ENCODE measurements around the gene EXTL1. TPM values are rescaled to one million over a fixed set of nuclear protein-coding genes. Genes with fewer than 3 reads are reported as not detected.
"Not testable (repeated sequence)": the region's sequence is repeated elsewhere in the genome, so short reads cannot be mapped to it uniquely, and the experiment has no call there.

The EXTL1 gene
- total RNA-seq, 1 donor from 2014 or later: 0.49 TPM

GRCh38 chr1:25979210-25979609 lies 42.4 kb upstream of the EXTL1 start:
- no peaks in the 10 kb centered on the region for H3K27me3 ChIP-seq
- peaks cover 89% of the 10 kb centered on the region for H3K36me3 ChIP-seq
- H3K4me1 ChIP-seq: no peaks in the 10 kb centered on the region
- intact Hi-C loops (cut with DNase I): no loop called here
- no peak overlapping the region for H3K4me3 ChIP-seq
- H3K9me3 ChIP-seq: no peaks in the 10 kb centered on the region
- TF ChIP-seq CTCF (IDR thresholded peaks at IDR 0.05): no peak
- DNase-seq: no peak
- no peak overlapping the region for H3K27ac ChIP-seq
- no peak for ATAC-seq

GRCh38 chr1:25985171-25985570 lies 36.4 kb upstream of the EXTL1 start:
- peaks cover 6% of the 10 kb centered on the region for H3K4me1 ChIP-seq

GRCh38 chr1:25985670-25986069 lies 35.9 kb upstream of the EXTL1 start:
- Histone ChIP-seq H3K9me3 (no peaks in the 10 kb centered on the region), H3K4me1 (peaks cover 7% of the 10 kb centered on the region), H3K27me3 (no peaks in the 10 kb centered on the region), H3K4me3 (no peak overlapping the region), H3K27ac (no peak overlapping the region), H3K36me3 (peaks cover 63% of the 10 kb centered on the region)
- ATAC-seq (no peak), DNase-seq (no peak)
- no peak for TF ChIP-seq CTCF (IDR thresholded peaks at IDR 0.05)
- intact Hi-C loops (cut with DNase I): no loop called here

More at GRCh38 chr1:25985171-25985570, 36.4 kb upstream of the EXTL1 start:
- H3K36me3 ChIP-seq: peaks cover 67% of the 10 kb centered on the region
- no peak for TF ChIP-seq CTCF (IDR thresholded peaks at IDR 0.05)
- ATAC-seq (no peak), DNase-seq (no peak)
- no peaks in the 10 kb centered on the region for H3K27me3 ChIP-seq
- no peaks in the 10 kb centered on the region for H3K9me3 ChIP-seq
- intact Hi-C loops (cut with DNase I): no loop called here
- H3K27ac ChIP-seq: no peak overlapping the region
- H3K4me3 ChIP-seq: no peak overlapping the region

- DNase-seq; intact Hi-C loops (cut with DNase I); H3K4me3 ChIP-seq; H3K27ac ChIP-seq; ATAC-seq; H3K27me3 ChIP-seq; H3K9me3 ChIP-seq; H3K4me1 ChIP-seq: not testable (repeated sequence)
- H3K36me3 ChIP-seq: peaks cover 54% of the 10 kb centered on the region
Measured at GRCh38 chr1:25986773-25987172, 34.8 kb upstream of the EXTL1 start.

- intact Hi-C loops (cut with DNase I): no loop called here
- ATAC-seq (no peak), DNase-seq (no peak)
- H3K9me3 ChIP-seq: no peaks in the 10 kb centered on the region
- H3K27me3 ChIP-seq: no peaks in the 10 kb centered on the region
- TF ChIP-seq CTCF (IDR thresholded peaks at IDR 0.05): no peak
- H3K27ac ChIP-seq: no peak overlapping the region
- H3K4me1 ChIP-seq: peaks cover 13% of the 10 kb centered on the region
- no peak overlapping the region for H3K4me3 ChIP-seq
- H3K36me3 ChIP-seq: peaks cover 42% of the 10 kb centered on the region
Measured at GRCh38 chr1:25987951-25988350, 33.6 kb upstream of the EXTL1 start.

GRCh38 chr1:25989440-25990234 lies 31.9 kb upstream of the EXTL1 start:
- intact Hi-C loops (cut with DNase I): no loop called here
- no peaks in the 10 kb centered on the region for H3K9me3 ChIP-seq
- H3K36me3 ChIP-seq: peaks cover 28% of the 10 kb centered on the region
- ATAC-seq (peak; percentile 70), DNase-seq (no peak)
- H3K27ac ChIP-seq: no peak overlapping the region
- H3K4me1 ChIP-seq: peaks cover 13% of the 10 kb centered on the region
- TF ChIP-seq CTCF (IDR thresholded peaks at IDR 0.05): no peak
- no peak overlapping the region for H3K4me3 ChIP-seq
- no peaks in the 10 kb centered on the region for H3K27me3 ChIP-seq

Measured in upper lobe of right lung (tissue), 1 donor.